Neural progenitor cell (in vitro differentiated cells): Measurements from ENCODE around the gene HACE1. TPM values are rescaled to one million over a fixed set of nuclear protein-coding genes. Genes with fewer than 3 reads are reported as not detected.
A peak's percentile ranks its signal among the peaks of the same experiment; 100 is the strongest.

Experiments
- DNase-seq: peaks from one replicate; pipeline ENCODE4 v3.0.0-alpha.2; 2016; ENCODE audit warnings: low spot score
- H2AFZ ChIP-seq: fragments of 200-600 bp; sonication (generic); replicated peaks from 2 replicates; pipeline ENCODE4 v1.6.1; 2016; ENCODE audit warnings: antibody characterized with exemption
- H3F3A ChIP-seq: fragments of 200-600 bp; sonication (generic); 2 replicates; pipeline ENCODE4 v1.6.1; 2016; ENCODE audit warnings: antibody characterized with exemption, low read depth
- H3K27ac ChIP-seq: fragments of 200-600 bp; sonication (generic); 2 replicates; pipeline ENCODE4 v1.5.1; 2016; ENCODE audit warnings: mild to moderate bottlenecking
- H3K27me3 ChIP-seq: fragments of 200-600 bp; sonication (generic); 2 replicates; pipeline ENCODE4 v1.6.1; 2016; ENCODE audit warnings: mild to moderate bottlenecking, moderate library complexity
- H3K36me3 ChIP-seq: fragments of 200-600 bp; sonication (generic); 2 replicates; pipeline ENCODE4 v1.5.1; 2016
- H3K4me1 ChIP-seq: fragments of 200-600 bp; sonication (generic); 2 replicates; pipeline ENCODE4 v1.6.1; 2016; ENCODE audit warnings: mixed run types
- H3K4me2 ChIP-seq: fragments of 200-600 bp; sonication (generic); 2 replicates; pipeline ENCODE4 v1.6.1; 2016
- H3K4me3 ChIP-seq: fragments of 200-600 bp; sonication (generic); 2 replicates; pipeline ENCODE4 v1.5.1; 2016
- H3K79me2 ChIP-seq: fragments of 200-600 bp; sonication (generic); 2 replicates; pipeline ENCODE4 v1.6.1; 2016; ENCODE audit warnings: low read depth
- H3K9ac ChIP-seq: fragments of 200-600 bp; sonication (generic); 2 replicates; pipeline ENCODE4 v1.6.1; 2016
- H3K9me3 ChIP-seq: fragments of 200-600 bp; sonication (generic); 2 replicates; pipeline ENCODE4 v1.5.1; 2016; ENCODE audit warnings: low read depth
- H4K20me1 ChIP-seq: fragments of 200-600 bp; sonication (generic); 2 replicates; pipeline ENCODE4 v1.6.1; 2016; ENCODE audit warnings: low read depth
- H3K27ac Mint-ChIP-seq: 3 replicates; pipeline ENCODE4 v1.8.0; 2021; ENCODE audit warnings: mixed read lengths
- H3K27me3 Mint-ChIP-seq: 2 replicates; pipeline ENCODE4 v1.8.0; 2022; ENCODE audit warnings: low read depth, mild to moderate bottlenecking, inconsistent platforms, moderate library complexity, mixed read lengths; ENCODE audit not compliant: insufficient read depth
- H3K36me3 Mint-ChIP-seq: 3 replicates; pipeline ENCODE4 v1.8.0; 2021; ENCODE audit warnings: mixed read lengths
- H3K4me1 Mint-ChIP-seq: 3 replicates; pipeline ENCODE4 v1.8.0; 2021; ENCODE audit warnings: mixed read lengths
- H3K4me3 Mint-ChIP-seq: 3 replicates; pipeline ENCODE4 v1.8.0; 2021; ENCODE audit warnings: mild to moderate bottlenecking, moderate library complexity, mixed read lengths
- H3K9me3 Mint-ChIP-seq: 3 replicates; pipeline ENCODE4 v1.8.0; 2020; ENCODE audit warnings: mixed read lengths
- EZH2 ChIP-seq: fragments of 200-600 bp; sonication (generic); IDR thresholded peaks from 2 replicates; pipeline ENCODE4 v1.6.1; 2017; ENCODE audit warnings: antibody characterized with exemption, mild to moderate bottlenecking, moderate library complexity
- EZH2phosphoT487 ChIP-seq: fragments of 200-600 bp; sonication (generic); IDR thresholded peaks from 2 replicates; pipeline ENCODE4 v1.6.1; 2017; ENCODE audit warnings: antibody characterized with exemption
- total RNA-seq: library from RNA; depleted of rRNA; stranded (reverse); fragments of >200 nt; gene quantifications from 2 replicates; pipeline ENCODE4 v1.2.3, GENCODE V29; 2015; ENCODE audit warnings: low replicate concordance
- TF ChIP-seq, protein P1 (sequence below): fragments of 200-600 bp; sonication (generic); IDR thresholded peaks from 2 replicates; pipeline ENCODE4 v1.5.1; 2017; ENCODE audit warnings: antibody characterized with exemption, mild to moderate bottlenecking

The HACE1 gene
- total RNA-seq, 1 donor from 2014 or later, result 53.3 TPM

GRCh38 chr6:104862456-104862855, 2.7 kb upstream of the HACE1 start:
- H2AFZ ChIP-seq, result no peak overlapping the region
- TF ChIP-seq EZH2, result no peak
- TF ChIP-seq, protein P1, sequence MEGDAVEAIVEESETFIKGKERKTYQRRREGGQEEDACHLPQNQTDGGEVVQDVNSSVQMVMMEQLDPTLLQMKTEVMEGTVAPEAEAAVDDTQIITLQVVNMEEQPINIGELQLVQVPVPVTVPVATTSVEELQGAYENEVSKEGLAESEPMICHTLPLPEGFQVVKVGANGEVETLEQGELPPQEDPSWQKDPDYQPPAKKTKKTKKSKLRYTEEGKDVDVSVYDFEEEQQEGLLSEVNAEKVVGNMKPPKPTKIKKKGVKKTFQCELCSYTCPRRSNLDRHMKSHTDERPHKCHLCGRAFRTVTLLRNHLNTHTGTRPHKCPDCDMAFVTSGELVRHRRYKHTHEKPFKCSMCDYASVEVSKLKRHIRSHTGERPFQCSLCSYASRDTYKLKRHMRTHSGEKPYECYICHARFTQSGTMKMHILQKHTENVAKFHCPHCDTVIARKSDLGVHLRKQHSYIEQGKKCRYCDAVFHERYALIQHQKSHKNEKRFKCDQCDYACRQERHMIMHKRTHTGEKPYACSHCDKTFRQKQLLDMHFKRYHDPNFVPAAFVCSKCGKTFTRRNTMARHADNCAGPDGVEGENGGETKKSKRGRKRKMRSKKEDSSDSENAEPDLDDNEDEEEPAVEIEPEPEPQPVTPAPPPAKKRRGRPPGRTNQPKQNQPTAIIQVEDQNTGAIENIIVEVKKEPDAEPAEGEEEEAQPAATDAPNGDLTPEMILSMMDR, result no peak
- TF ChIP-seq EZH2phosphoT487, result no peak
- H3K9me3 ChIP-seq, result no peaks in the 10 kb centered on the region
- no peak overlapping the region for H3K27ac Mint-ChIP-seq
- DNase-seq, result no peak
- no peak overlapping the region for H3K27ac ChIP-seq
- peaks cover 11% of the 10 kb centered on the region for H3K4me1 Mint-ChIP-seq
- no peaks in the 10 kb centered on the region for H3F3A ChIP-seq
- H3K9me3 Mint-ChIP-seq, result no peaks in the 10 kb centered on the region
- H3K9ac ChIP-seq, result no peak overlapping the region
- no peaks in the 10 kb centered on the region for H3K36me3 Mint-ChIP-seq
- H3K79me2 ChIP-seq, result peaks cover 19% of the 10 kb centered on the region
- peaks cover 3% of the 10 kb centered on the region for H3K27me3 Mint-ChIP-seq
- no peaks in the 10 kb centered on the region for H3K27me3 ChIP-seq
- no peaks in the 10 kb centered on the region for H3K36me3 ChIP-seq
- no peak overlapping the region for H3K4me3 Mint-ChIP-seq
- peaks cover 8% of the 10 kb centered on the region for H3K4me1 ChIP-seq
- H3K4me2 ChIP-seq, result no peak overlapping the region
- H4K20me1 ChIP-seq, result peaks cover 4% of the 10 kb centered on the region
- no peak overlapping the region for H3K4me3 ChIP-seq

- peaks cover 4% of the 10 kb centered on the region for H4K20me1 ChIP-seq
- H3K9me3 ChIP-seq, result no peaks in the 10 kb centered on the region
- no peak overlapping the region for H3K27ac ChIP-seq
- H3K4me3 Mint-ChIP-seq, result peak overlapping the region; percentile 99
- H3K4me3 ChIP-seq, result peak overlapping the region; percentile 97
- DNase-seq, result no peak
- H3K4me2 ChIP-seq, result peak overlapping the region; percentile 88
- no peak overlapping the region for H3K27ac Mint-ChIP-seq
- peak overlapping the region; percentile 93 for H2AFZ ChIP-seq
- peaks cover 8% of the 10 kb centered on the region for H3K4me1 ChIP-seq
- peaks cover 11% of the 10 kb centered on the region for H3K4me1 Mint-ChIP-seq
- peaks cover 1% of the 10 kb centered on the region for H3K27me3 Mint-ChIP-seq
- H3K36me3 Mint-ChIP-seq, result no peaks in the 10 kb centered on the region
- TF ChIP-seq, protein P1, result no peak
- TF ChIP-seq EZH2phosphoT487 (no peak), EZH2 (no peak)
- H3K9ac ChIP-seq, result no peak overlapping the region
- no peaks in the 10 kb centered on the region for H3K27me3 ChIP-seq
- peaks cover 41% of the 10 kb centered on the region for H3K79me2 ChIP-seq
- no peaks in the 10 kb centered on the region for H3F3A ChIP-seq
- H3K36me3 ChIP-seq, result no peaks in the 10 kb centered on the region
- H3K9me3 Mint-ChIP-seq, result no peaks in the 10 kb centered on the region
Measured at GRCh38 chr6:104860221-104860620, 502 bp upstream of the HACE1 start.

- Histone ChIP-seq H3K27me3 (no peaks in the 10 kb centered on the region), H3K4me2 (peak overlapping the region; percentile 88), H3K9ac (peak overlapping the region; percentile 61), H2AFZ (no peak overlapping the region), H3F3A (no peaks in the 10 kb centered on the region), H3K4me1 (peaks cover 8% of the 10 kb centered on the region), H3K4me3 (peak overlapping the region; percentile 97), H3K36me3 (no peaks in the 10 kb centered on the region), H4K20me1 (peaks cover 11% of the 10 kb centered on the region), H3K79me2 (peaks cover 57% of the 10 kb centered on the region), H3K9me3 (no peaks in the 10 kb centered on the region), H3K27ac (no peak overlapping the region)
- H3K9me3 Mint-ChIP-seq, result no peaks in the 10 kb centered on the region
- H3K4me1 Mint-ChIP-seq, result peaks cover 11% of the 10 kb centered on the region
- TF ChIP-seq, protein P1, result no peak
- no peak for TF ChIP-seq EZH2phosphoT487
- TF ChIP-seq EZH2, result no peak
- H3K36me3 Mint-ChIP-seq, result no peaks in the 10 kb centered on the region
- peak overlapping the region; percentile 99 for H3K4me3 Mint-ChIP-seq
- DNase-seq, result no peak
- H3K27me3 Mint-ChIP-seq, result no peaks in the 10 kb centered on the region
- H3K27ac Mint-ChIP-seq, result peak overlapping the region; percentile 27
Measured at GRCh38 chr6:104858642-104859041, 1.1 kb downstream of the HACE1 start.
